Measurements from ENCODE around the gene MCM5.
"Not testable (repeated sequence)": the region's sequence is repeated elsewhere in the genome, so short reads cannot be mapped to it uniquely, and the experiment has no call there.

The MCM5 gene

DNA sequence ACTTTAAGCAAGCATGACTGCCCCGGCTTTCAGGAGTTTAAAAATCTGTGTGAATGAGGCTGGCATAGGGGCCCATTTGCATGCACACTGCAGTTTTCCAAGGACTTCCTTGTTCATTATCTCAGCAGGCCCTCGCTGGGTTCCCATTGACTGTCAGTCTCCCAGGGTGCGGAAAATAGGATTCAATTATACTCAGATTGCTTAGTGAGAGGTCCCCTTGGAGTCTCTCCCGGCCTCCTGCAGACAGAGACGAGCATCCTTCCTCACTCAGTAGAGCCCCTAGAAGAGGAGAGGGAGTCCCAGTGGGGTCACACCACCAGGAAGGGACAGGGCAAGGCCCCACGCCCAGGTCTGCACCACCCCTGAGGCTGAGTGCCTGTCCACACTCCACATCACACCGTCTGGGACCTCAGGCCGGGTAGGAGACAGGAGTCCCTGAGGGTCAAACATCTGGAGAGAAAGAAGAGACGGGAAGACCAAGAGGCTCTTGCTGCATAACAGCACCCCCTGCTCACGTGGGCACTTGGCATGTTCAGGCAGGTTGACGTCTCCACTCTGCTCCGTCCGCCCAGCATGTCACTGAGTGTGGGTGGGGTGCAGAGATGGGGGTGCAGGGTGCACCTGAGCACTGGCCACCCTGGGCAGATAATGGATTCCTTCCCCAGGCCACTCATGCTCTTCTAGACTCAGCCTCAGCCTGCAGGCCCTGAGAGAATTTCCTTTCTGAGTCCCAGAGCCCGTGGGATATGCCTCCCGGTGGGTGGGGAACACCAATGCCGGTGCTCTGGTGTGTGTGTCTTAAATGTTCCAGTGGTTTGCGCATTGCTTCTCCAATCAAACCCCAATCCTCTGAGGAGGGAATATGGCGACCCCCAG, 58.8 kb downstream of the MCM5 start:
- no peak overlapping the region for H3K27ac ChIP-seq (ENCODE audit: low read depth, low read length, poor library complexity, severe bottlenecking)
- no peaks in the 10 kb centered on the region for H3K9me3 ChIP-seq (ENCODE audit: low read length)
- no peak overlapping the region for H2AFZ ChIP-seq (ENCODE audit: low read length)
- H3K4me3 ChIP-seq (ENCODE audit: low read depth, low read length, poor library complexity, severe bottlenecking): no peak overlapping the region
- no peak overlapping the region for H3K9ac ChIP-seq (ENCODE audit: low read length)
- no peaks in the 10 kb centered on the region for H4K20me1 ChIP-seq (ENCODE audit: insufficient read depth, low read length)
- H3K27me3 ChIP-seq (ENCODE audit: insufficient read depth, low read length): no peaks in the 10 kb centered on the region
- TF ChIP-seq EZH2 (IDR thresholded peaks at IDR 0.05; ENCODE audit: borderline replicate concordance, low read length): no peak
- TF ChIP-seq, protein P1, sequence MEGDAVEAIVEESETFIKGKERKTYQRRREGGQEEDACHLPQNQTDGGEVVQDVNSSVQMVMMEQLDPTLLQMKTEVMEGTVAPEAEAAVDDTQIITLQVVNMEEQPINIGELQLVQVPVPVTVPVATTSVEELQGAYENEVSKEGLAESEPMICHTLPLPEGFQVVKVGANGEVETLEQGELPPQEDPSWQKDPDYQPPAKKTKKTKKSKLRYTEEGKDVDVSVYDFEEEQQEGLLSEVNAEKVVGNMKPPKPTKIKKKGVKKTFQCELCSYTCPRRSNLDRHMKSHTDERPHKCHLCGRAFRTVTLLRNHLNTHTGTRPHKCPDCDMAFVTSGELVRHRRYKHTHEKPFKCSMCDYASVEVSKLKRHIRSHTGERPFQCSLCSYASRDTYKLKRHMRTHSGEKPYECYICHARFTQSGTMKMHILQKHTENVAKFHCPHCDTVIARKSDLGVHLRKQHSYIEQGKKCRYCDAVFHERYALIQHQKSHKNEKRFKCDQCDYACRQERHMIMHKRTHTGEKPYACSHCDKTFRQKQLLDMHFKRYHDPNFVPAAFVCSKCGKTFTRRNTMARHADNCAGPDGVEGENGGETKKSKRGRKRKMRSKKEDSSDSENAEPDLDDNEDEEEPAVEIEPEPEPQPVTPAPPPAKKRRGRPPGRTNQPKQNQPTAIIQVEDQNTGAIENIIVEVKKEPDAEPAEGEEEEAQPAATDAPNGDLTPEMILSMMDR (IDR thresholded peaks at IDR 0.05; ENCODE audit: low read length): no peak
- no peaks in the 10 kb centered on the region for H3K4me1 ChIP-seq (ENCODE audit: insufficient read depth, low read length, severe bottlenecking)
- H3K79me2 ChIP-seq (ENCODE audit: insufficient read depth, low read length): no peaks in the 10 kb centered on the region
- H3K36me3 ChIP-seq (ENCODE audit: insufficient read depth, low read length): no peaks in the 10 kb centered on the region
- H3K4me2 ChIP-seq (ENCODE audit: low read length): no peak overlapping the region
- H3F3A ChIP-seq (ENCODE audit: insufficient read depth, low read length): no peaks in the 10 kb centered on the region
- H3K9me2 ChIP-seq (ENCODE audit: low read depth, low read length): no peaks in the 10 kb centered on the region

- Histone ChIP-seq H3K4me2 (ENCODE audit: low read length) (no peak overlapping the region), H3K36me3 (ENCODE audit: insufficient read depth, low read length) (no peaks in the 10 kb centered on the region), H3K27ac (ENCODE audit: low read depth, low read length, poor library complexity, severe bottlenecking) (no peak overlapping the region), H4K20me1 (ENCODE audit: insufficient read depth, low read length) (no peaks in the 10 kb centered on the region), H3K79me2 (ENCODE audit: insufficient read depth, low read length) (no peaks in the 10 kb centered on the region), H3K9ac (ENCODE audit: low read length) (no peak overlapping the region), H3K9me2 (ENCODE audit: low read depth, low read length) (no peaks in the 10 kb centered on the region), H3K27me3 (ENCODE audit: insufficient read depth, low read length) (no peaks in the 10 kb centered on the region), H3F3A (ENCODE audit: insufficient read depth, low read length) (no peaks in the 10 kb centered on the region), H3K4me3 (ENCODE audit: low read depth, low read length, poor library complexity, severe bottlenecking) (no peak overlapping the region), H3K9me3 (ENCODE audit: low read length) (no peaks in the 10 kb centered on the region), H3K4me1 (ENCODE audit: insufficient read depth, low read length, severe bottlenecking) (peaks cover 3% of the 10 kb centered on the region), H2AFZ (ENCODE audit: low read length) (no peak overlapping the region)
- TF ChIP-seq, protein P1 (IDR thresholded peaks at IDR 0.05; ENCODE audit: low read length): no peak
- TF ChIP-seq EZH2 (IDR thresholded peaks at IDR 0.05; ENCODE audit: borderline replicate concordance, low read length): no peak
These were observed 59.5 kb downstream of the MCM5 start for GRCh38 chr22:35459423-35459894.

DNA sequence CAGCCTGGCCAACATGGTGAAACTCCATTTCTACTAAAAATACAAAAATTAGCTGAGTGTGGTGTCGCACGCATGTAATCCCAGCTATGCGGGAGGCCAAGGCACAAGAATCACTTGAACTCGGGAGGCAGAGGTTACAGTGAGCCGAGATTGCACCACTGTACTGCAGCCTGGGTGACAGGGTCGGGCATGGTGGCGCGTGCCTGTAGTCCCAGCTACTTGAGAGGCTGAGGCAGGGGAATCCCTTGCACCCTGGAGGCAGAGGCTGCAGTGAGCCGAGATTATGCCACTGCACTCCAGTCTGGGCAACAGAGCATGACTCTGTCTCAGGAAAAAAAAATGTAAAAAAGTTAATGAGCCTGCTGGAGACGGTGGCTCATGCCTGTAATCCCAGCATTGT, 60.0 kb downstream of the MCM5 start:
- not testable (repeated sequence) for H3K9ac ChIP-seq (ENCODE audit: low read length); H3K4me2 ChIP-seq (ENCODE audit: low read length); H3K79me2 ChIP-seq (ENCODE audit: insufficient read depth, low read length); H3K9me3 ChIP-seq (ENCODE audit: low read length); H3K27ac ChIP-seq (ENCODE audit: low read depth, low read length, poor library complexity, severe bottlenecking); H3F3A ChIP-seq (ENCODE audit: insufficient read depth, low read length); H3K4me3 ChIP-seq (ENCODE audit: low read depth, low read length, poor library complexity, severe bottlenecking); H3K4me1 ChIP-seq (ENCODE audit: insufficient read depth, low read length, severe bottlenecking); H3K9me2 ChIP-seq (ENCODE audit: low read depth, low read length); H3K27me3 ChIP-seq (ENCODE audit: insufficient read depth, low read length); H4K20me1 ChIP-seq (ENCODE audit: insufficient read depth, low read length); H2AFZ ChIP-seq (ENCODE audit: low read length); H3K36me3 ChIP-seq (ENCODE audit: insufficient read depth, low read length)

GRCh38 chr22:35460688-35461087, 60.7 kb downstream of the MCM5 start:
- H3K27ac ChIP-seq (ENCODE audit: low read depth, low read length, poor library complexity, severe bottlenecking): no peak overlapping the region
- no peaks in the 10 kb centered on the region for H3K9me3 ChIP-seq (ENCODE audit: low read length)
- no peaks in the 10 kb centered on the region for H3K79me2 ChIP-seq (ENCODE audit: insufficient read depth, low read length)
- H3K4me2 ChIP-seq (ENCODE audit: low read length): no peak overlapping the region
- H3F3A ChIP-seq (ENCODE audit: insufficient read depth, low read length): no peaks in the 10 kb centered on the region
- H4K20me1 ChIP-seq (ENCODE audit: insufficient read depth, low read length): no peaks in the 10 kb centered on the region
- no peaks in the 10 kb centered on the region for H3K36me3 ChIP-seq (ENCODE audit: insufficient read depth, low read length)
- H2AFZ ChIP-seq (ENCODE audit: low read length): no peak overlapping the region
- H3K9me2 ChIP-seq (ENCODE audit: low read depth, low read length): no peaks in the 10 kb centered on the region
- no peak overlapping the region for H3K4me3 ChIP-seq (ENCODE audit: low read depth, low read length, poor library complexity, severe bottlenecking)
- no peak for TF ChIP-seq EZH2 (IDR thresholded peaks at IDR 0.05; ENCODE audit: borderline replicate concordance, low read length)
- H3K9ac ChIP-seq (ENCODE audit: low read length): no peak overlapping the region
- no peaks in the 10 kb centered on the region for H3K27me3 ChIP-seq (ENCODE audit: insufficient read depth, low read length)
- peaks cover 4% of the 10 kb centered on the region for H3K4me1 ChIP-seq (ENCODE audit: insufficient read depth, low read length, severe bottlenecking)
